Neural progenitor cell (in vitro differentiated cells): ENCODE measurements around the gene HTR2B. TPM values are rescaled to one million over a fixed set of nuclear protein-coding genes. Genes with fewer than 3 reads are reported as not detected.

Source experiments
- DNase-seq: peaks from one replicate; pipeline ENCODE4 v3.0.0-alpha.2; 2016; ENCODE audit warnings: low spot score
- H2AFZ ChIP-seq: fragments of 200-600 bp; sonication (generic); replicated peaks from 2 replicates; pipeline ENCODE4 v1.6.1; 2016; ENCODE audit warnings: antibody characterized with exemption
- H3F3A ChIP-seq: fragments of 200-600 bp; sonication (generic); 2 replicates; pipeline ENCODE4 v1.6.1; 2016; ENCODE audit warnings: antibody characterized with exemption, low read depth
- H3K27ac ChIP-seq: fragments of 200-600 bp; sonication (generic); 2 replicates; pipeline ENCODE4 v1.5.1; 2016; ENCODE audit warnings: mild to moderate bottlenecking
- H3K27me3 ChIP-seq: fragments of 200-600 bp; sonication (generic); 2 replicates; pipeline ENCODE4 v1.6.1; 2016; ENCODE audit warnings: mild to moderate bottlenecking, moderate library complexity
- H3K36me3 ChIP-seq: fragments of 200-600 bp; sonication (generic); 2 replicates; pipeline ENCODE4 v1.5.1; 2016
- H3K4me1 ChIP-seq: fragments of 200-600 bp; sonication (generic); 2 replicates; pipeline ENCODE4 v1.6.1; 2016; ENCODE audit warnings: mixed run types
- H3K4me2 ChIP-seq: fragments of 200-600 bp; sonication (generic); 2 replicates; pipeline ENCODE4 v1.6.1; 2016
- H3K4me3 ChIP-seq: fragments of 200-600 bp; sonication (generic); 2 replicates; pipeline ENCODE4 v1.5.1; 2016
- H3K79me2 ChIP-seq: fragments of 200-600 bp; sonication (generic); 2 replicates; pipeline ENCODE4 v1.6.1; 2016; ENCODE audit warnings: low read depth
- H3K9ac ChIP-seq: fragments of 200-600 bp; sonication (generic); 2 replicates; pipeline ENCODE4 v1.6.1; 2016
- H3K9me3 ChIP-seq: fragments of 200-600 bp; sonication (generic); 2 replicates; pipeline ENCODE4 v1.5.1; 2016; ENCODE audit warnings: low read depth
- H4K20me1 ChIP-seq: fragments of 200-600 bp; sonication (generic); 2 replicates; pipeline ENCODE4 v1.6.1; 2016; ENCODE audit warnings: low read depth
- H3K27ac Mint-ChIP-seq: 3 replicates; pipeline ENCODE4 v1.8.0; 2021; ENCODE audit warnings: mixed read lengths
- H3K27me3 Mint-ChIP-seq: 2 replicates; pipeline ENCODE4 v1.8.0; 2022; ENCODE audit warnings: low read depth, mild to moderate bottlenecking, inconsistent platforms, moderate library complexity, mixed read lengths; ENCODE audit not compliant: insufficient read depth
- H3K36me3 Mint-ChIP-seq: 3 replicates; pipeline ENCODE4 v1.8.0; 2021; ENCODE audit warnings: mixed read lengths
- H3K4me1 Mint-ChIP-seq: 3 replicates; pipeline ENCODE4 v1.8.0; 2021; ENCODE audit warnings: mixed read lengths
- H3K4me3 Mint-ChIP-seq: 3 replicates; pipeline ENCODE4 v1.8.0; 2021; ENCODE audit warnings: mild to moderate bottlenecking, moderate library complexity, mixed read lengths
- H3K9me3 Mint-ChIP-seq: 3 replicates; pipeline ENCODE4 v1.8.0; 2020; ENCODE audit warnings: mixed read lengths
- EZH2 ChIP-seq: fragments of 200-600 bp; sonication (generic); IDR thresholded peaks from 2 replicates; pipeline ENCODE4 v1.6.1; 2017; ENCODE audit warnings: antibody characterized with exemption, mild to moderate bottlenecking, moderate library complexity
- EZH2phosphoT487 ChIP-seq: fragments of 200-600 bp; sonication (generic); IDR thresholded peaks from 2 replicates; pipeline ENCODE4 v1.6.1; 2017; ENCODE audit warnings: antibody characterized with exemption
- total RNA-seq: library from RNA; depleted of rRNA; stranded (reverse); fragments of >200 nt; gene quantifications from 2 replicates; pipeline ENCODE4 v1.2.3, GENCODE V29; 2015; ENCODE audit warnings: low replicate concordance
- TF ChIP-seq, protein P1 (sequence below): fragments of 200-600 bp; sonication (generic); IDR thresholded peaks from 2 replicates; pipeline ENCODE4 v1.5.1; 2017; ENCODE audit warnings: antibody characterized with exemption, mild to moderate bottlenecking

Gene HTR2B
- total RNA-seq, 1 donor from 2014 or later = not detected

DNA sequence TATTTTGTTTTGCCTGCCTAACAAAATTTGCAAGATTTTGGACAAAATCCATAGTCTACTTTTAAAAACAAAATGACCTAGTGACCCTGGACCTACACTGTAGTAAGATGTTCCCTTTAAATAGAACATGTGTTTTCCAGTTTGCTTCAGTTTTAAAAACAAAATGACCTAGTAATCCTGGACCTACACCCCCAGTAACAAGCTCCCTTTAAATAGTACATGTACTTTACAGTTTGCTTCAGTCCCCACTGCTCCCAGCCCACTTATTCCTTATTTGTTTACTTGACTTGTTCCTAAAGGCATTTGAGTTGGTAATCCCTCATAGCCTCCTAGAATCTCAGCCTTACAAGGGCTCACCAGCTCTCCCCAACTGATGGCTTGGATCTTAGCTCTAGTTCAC is 34.5 kb upstream of the HTR2B start:
- no peaks in the 10 kb centered on the region for H3K27me3 ChIP-seq
- Mint-ChIP-seq H3K4me3 (no peak overlapping the region), H3K36me3 (peaks cover 9% of the 10 kb centered on the region), H3K9me3 (no peaks in the 10 kb centered on the region), H3K27ac (no peak overlapping the region), H3K27me3 (peaks cover 2% of the 10 kb centered on the region), H3K4me1 (no peaks in the 10 kb centered on the region)
- H3K4me3 ChIP-seq = no peak overlapping the region
- no peaks in the 10 kb centered on the region for H4K20me1 ChIP-seq
- no peaks in the 10 kb centered on the region for H3K4me1 ChIP-seq
- DNase-seq = no peak
- H3K79me2 ChIP-seq = no peaks in the 10 kb centered on the region
- H3K27ac ChIP-seq = no peak overlapping the region
- no peak overlapping the region for H2AFZ ChIP-seq
- TF ChIP-seq, protein P1, sequence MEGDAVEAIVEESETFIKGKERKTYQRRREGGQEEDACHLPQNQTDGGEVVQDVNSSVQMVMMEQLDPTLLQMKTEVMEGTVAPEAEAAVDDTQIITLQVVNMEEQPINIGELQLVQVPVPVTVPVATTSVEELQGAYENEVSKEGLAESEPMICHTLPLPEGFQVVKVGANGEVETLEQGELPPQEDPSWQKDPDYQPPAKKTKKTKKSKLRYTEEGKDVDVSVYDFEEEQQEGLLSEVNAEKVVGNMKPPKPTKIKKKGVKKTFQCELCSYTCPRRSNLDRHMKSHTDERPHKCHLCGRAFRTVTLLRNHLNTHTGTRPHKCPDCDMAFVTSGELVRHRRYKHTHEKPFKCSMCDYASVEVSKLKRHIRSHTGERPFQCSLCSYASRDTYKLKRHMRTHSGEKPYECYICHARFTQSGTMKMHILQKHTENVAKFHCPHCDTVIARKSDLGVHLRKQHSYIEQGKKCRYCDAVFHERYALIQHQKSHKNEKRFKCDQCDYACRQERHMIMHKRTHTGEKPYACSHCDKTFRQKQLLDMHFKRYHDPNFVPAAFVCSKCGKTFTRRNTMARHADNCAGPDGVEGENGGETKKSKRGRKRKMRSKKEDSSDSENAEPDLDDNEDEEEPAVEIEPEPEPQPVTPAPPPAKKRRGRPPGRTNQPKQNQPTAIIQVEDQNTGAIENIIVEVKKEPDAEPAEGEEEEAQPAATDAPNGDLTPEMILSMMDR = no peak
- TF ChIP-seq EZH2 (no peak), EZH2phosphoT487 (no peak)
- H3K36me3 ChIP-seq = peaks cover 9% of the 10 kb centered on the region
- H3K9ac ChIP-seq = no peak overlapping the region
- H3K4me2 ChIP-seq = no peak overlapping the region
- peaks cover 5% of the 10 kb centered on the region for H3F3A ChIP-seq
- no peaks in the 10 kb centered on the region for H3K9me3 ChIP-seq

DNA sequence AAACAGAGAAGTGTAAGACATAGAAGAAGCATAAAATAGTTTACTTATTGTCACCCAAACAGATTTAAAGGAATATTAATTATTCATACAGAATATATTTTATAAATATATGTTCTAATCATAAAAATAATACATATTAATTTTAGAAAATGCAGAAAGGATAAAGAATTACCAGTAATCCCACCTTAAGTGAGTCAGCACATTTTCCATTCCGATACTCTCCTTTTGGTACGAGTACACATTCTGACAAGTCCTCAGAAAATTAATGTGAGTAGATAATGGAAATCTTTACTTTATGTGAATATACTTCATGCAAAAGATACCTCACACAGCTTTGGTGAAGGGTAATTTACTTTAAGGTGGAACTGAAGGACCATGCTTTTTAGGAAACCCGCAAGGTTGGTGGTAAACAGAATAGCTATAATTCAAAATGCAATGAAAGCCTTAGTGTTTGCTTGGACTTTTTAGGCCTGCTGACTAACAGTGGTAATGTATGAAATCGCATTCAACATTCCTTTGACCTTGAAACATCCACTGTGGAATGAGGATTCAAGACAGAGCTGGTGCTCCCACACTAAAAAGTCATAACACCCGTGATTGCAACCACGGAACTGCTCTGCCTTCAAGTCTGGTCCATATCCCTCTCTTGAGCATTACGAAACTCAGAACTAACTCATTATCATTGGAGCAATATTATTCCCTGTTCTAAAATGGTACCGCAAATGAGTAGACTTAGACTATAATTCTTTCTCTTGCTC is 28.1 kb upstream of the HTR2B start:
- H3K27me3 ChIP-seq = no peaks in the 10 kb centered on the region
- H4K20me1 ChIP-seq = no peaks in the 10 kb centered on the region
- H3K79me2 ChIP-seq = no peaks in the 10 kb centered on the region
- no peaks in the 10 kb centered on the region for H3K9me3 ChIP-seq
- H3K27me3 Mint-ChIP-seq = peaks cover 2% of the 10 kb centered on the region
- H3K4me1 ChIP-seq = no peaks in the 10 kb centered on the region
- H3K4me3 ChIP-seq = no peak overlapping the region
- H3K36me3 Mint-ChIP-seq = peaks cover 3% of the 10 kb centered on the region
- TF ChIP-seq, protein P1 = no peak
- no peak for TF ChIP-seq EZH2
- no peak for TF ChIP-seq EZH2phosphoT487
- H3K9ac ChIP-seq = no peak overlapping the region
- H3K27ac ChIP-seq = no peak overlapping the region
- H3K27ac Mint-ChIP-seq = no peak overlapping the region
- H3F3A ChIP-seq = peaks cover 5% of the 10 kb centered on the region
- no peaks in the 10 kb centered on the region for H3K4me1 Mint-ChIP-seq
- H3K4me2 ChIP-seq = no peak overlapping the region
- DNase-seq = no peak
- no peak overlapping the region for H3K4me3 Mint-ChIP-seq
- H3K36me3 ChIP-seq = peaks cover 12% of the 10 kb centered on the region
- no peaks in the 10 kb centered on the region for H3K9me3 Mint-ChIP-seq
- H2AFZ ChIP-seq = no peak overlapping the region

DNA sequence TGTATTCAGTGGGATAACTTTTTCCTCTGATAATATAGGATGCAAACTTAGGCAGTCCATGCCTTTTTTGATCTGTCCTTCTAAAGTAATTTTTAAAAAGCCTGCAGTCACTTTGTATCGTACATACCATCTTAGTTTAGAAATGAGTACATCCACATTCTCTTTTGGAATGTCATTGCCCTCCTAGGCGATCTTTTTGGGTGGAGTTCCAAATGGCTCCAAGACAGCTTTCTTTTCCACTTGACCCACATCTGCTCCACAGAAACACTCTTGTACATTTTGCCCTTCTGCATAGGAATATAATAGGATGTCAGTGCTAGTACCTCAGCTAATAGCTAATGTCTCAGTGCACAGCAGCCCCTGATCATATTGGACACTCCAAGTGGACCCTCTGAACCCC is 21.8 kb upstream of the HTR2B start:
- no peak overlapping the region for H3K4me2 ChIP-seq

More for the DNA sequence above, 21.8 kb upstream of the HTR2B start:
- H3K9me3 Mint-ChIP-seq = no peaks in the 10 kb centered on the region
- TF ChIP-seq EZH2phosphoT487 = no peak
- no peak for TF ChIP-seq EZH2
- TF ChIP-seq, protein P1 = no peak
- Histone ChIP-seq H4K20me1 (no peaks in the 10 kb centered on the region), H3K36me3 (peaks cover 10% of the 10 kb centered on the region), H3K4me1 (no peaks in the 10 kb centered on the region), H3K27me3 (no peaks in the 10 kb centered on the region), H3K9ac (no peak overlapping the region), H3K27ac (no peak overlapping the region), H2AFZ (no peak overlapping the region), H3F3A (peaks cover 4% of the 10 kb centered on the region), H3K4me3 (no peak overlapping the region), H3K79me2 (no peaks in the 10 kb centered on the region), H3K9me3 (no peaks in the 10 kb centered on the region)
- no peak overlapping the region for H3K4me3 Mint-ChIP-seq
- no peak for DNase-seq
- H3K27ac Mint-ChIP-seq = no peak overlapping the region
- H3K4me1 Mint-ChIP-seq = no peaks in the 10 kb centered on the region
- H3K36me3 Mint-ChIP-seq = peaks cover 14% of the 10 kb centered on the region
- no peaks in the 10 kb centered on the region for H3K27me3 Mint-ChIP-seq
